ENCODE measurements around the gene RASSF8.

The RASSF8 gene

GRCh38 chr12:26028953-26029735 lies 70.7 kb downstream of the RASSF8 start:
- peak in 9 of 58 donors; percentile 15 to 46 (median 30) for DNase-seq

GRCh38 chr12:26029736-26030022 lies 71.2 kb downstream of the RASSF8 start:
- DNase-seq = no peak

GRCh38 chr12:26030371-26030770 lies 71.9 kb downstream of the RASSF8 start:
- no peak for DNase-seq

GRCh38 chr12:26031318-26031717 lies 72.8 kb downstream of the RASSF8 start:
- DNase-seq = peak in 1 of 58 donors; percentile 31

GRCh38 chr12:26031827-26032226 lies 73.3 kb downstream of the RASSF8 start:
- no peak for DNase-seq

GRCh38 chr12:26032290-26032689 lies 73.8 kb downstream of the RASSF8 start:
- DNase-seq = no peak

- no peak for DNase-seq
Observed at GRCh38 chr12:26032719-26033241, 74.3 kb downstream of the RASSF8 start.

- DNase-seq = no peak
Observed at GRCh38 chr12:26034371-26035142, 76.1 kb downstream of the RASSF8 start.

GRCh38 chr12:26036877-26037276 lies 78.4 kb downstream of the RASSF8 start:
- DNase-seq = no peak

GRCh38 chr12:26037615-26038220 lies 79.2 kb downstream of the RASSF8 start:
- DNase-seq = no peak

GRCh38 chr12:26042645-26043044 lies 84.2 kb downstream of the RASSF8 start:
- no peak for DNase-seq

GRCh38 chr12:26043135-26044006 lies 84.9 kb downstream of the RASSF8 start:
- DNase-seq = peak in 1 of 58 donors; percentile 35

GRCh38 chr12:26044007-26044394 lies 85.5 kb downstream of the RASSF8 start:
- no peak for DNase-seq

GRCh38 chr12:26044592-26044991 lies 86.1 kb downstream of the RASSF8 start:
- DNase-seq = no peak

- no peak for DNase-seq
Observed at GRCh38 chr12:26046203-26046602, 87.7 kb downstream of the RASSF8 start.

GRCh38 chr12:26046906-26047305 lies 88.4 kb downstream of the RASSF8 start:
- DNase-seq = no peak

- DNase-seq = no peak
Observed at GRCh38 chr12:26047401-26048226, 89.1 kb downstream of the RASSF8 start.

- no peak for DNase-seq
Observed at GRCh38 chr12:26052652-26053051, 94.2 kb downstream of the RASSF8 start.

- DNase-seq = no peak
Observed at GRCh38 chr12:26054383-26054782, 95.9 kb downstream of the RASSF8 start.

GRCh38 chr12:26055087-26055486 lies 96.6 kb downstream of the RASSF8 start:
- DNase-seq = no peak
